NCI-H2227 (cell line): ENCODE measurements around the gene OOSP2.
"Not testable (repeated sequence)": the region's sequence is repeated elsewhere in the genome, so short reads cannot be mapped to it uniquely, and the experiment has no call there.

Source experiments
- DNase-seq: peaks from one replicate; lab custom pipeline; 2025; ENCODE audit not compliant: unreplicated experiment; lab: John Stamatoyannopoulos, UW

OOSP2 gene

GRCh38 chr11:60040109-60040508 is at the start of gene OOSP2:
Gene OOSP2 (plus strand): TSS chr11:60040409. CDS start chr11:60040460, 51 bp downstream.
- no peak for DNase-seq

GRCh38 chr11:59990421-59990820 is 49.8 kb upstream of the OOSP2 start:
- DNase-seq = no peak

- no peak for DNase-seq
Observed at GRCh38 chr11:59992425-59992824, 47.8 kb upstream of the OOSP2 start.

GRCh38 chr11:59997800-59998199 is 42.4 kb upstream of the OOSP2 start:
- no peak for DNase-seq

GRCh38 chr11:59999691-60000090 is 40.5 kb upstream of the OOSP2 start:
- no peak for DNase-seq

GRCh38 chr11:60003729-60004128 is 36.5 kb upstream of the OOSP2 start:
- DNase-seq = no peak

- DNase-seq = no peak
Observed at GRCh38 chr11:60005360-60005759, 34.8 kb upstream of the OOSP2 start.

- DNase-seq = no peak
Observed at GRCh38 chr11:60016881-60017280, 23.3 kb upstream of the OOSP2 start, which contains the start of gene OOSP4B. Gene OOSP4B (plus strand): TSS chr11:60017181.

- no peak for DNase-seq
Observed at GRCh38 chr11:60018058-60018457, 22.2 kb upstream of the OOSP2 start.

GRCh38 chr11:60020376-60020775 is 19.8 kb upstream of the OOSP2 start:
- DNase-seq = not testable (repeated sequence)

DNA sequence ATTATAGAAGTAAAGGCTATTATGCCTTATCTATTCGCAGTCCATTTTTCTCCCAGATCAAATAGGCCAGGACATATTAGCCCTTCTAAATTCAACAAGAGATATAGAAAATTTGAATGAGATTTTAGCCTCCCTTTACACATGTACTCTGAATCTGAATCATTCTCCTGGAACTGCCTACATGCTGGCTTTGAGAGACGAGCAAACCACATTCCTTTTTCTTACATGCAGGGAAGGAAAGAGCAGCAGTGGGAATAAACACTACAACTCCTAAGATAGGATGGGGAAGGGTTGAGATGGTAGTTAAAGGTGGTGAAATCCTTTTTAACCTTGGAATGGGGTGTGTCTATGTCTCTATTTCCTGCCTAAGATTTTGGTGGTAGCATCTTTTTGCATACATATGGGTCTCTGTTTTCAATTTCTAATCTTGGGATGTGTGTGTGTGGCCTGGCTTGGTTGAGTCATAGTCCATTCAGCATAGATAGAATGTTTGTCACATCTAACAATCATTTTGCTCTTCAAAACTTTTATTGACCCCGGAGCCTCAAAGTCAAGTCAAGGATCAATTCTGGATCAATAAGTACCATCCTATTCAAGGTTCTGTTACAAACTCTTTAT is 11.1 kb upstream of the OOSP2 start:
- no peak for DNase-seq

GRCh38 chr11:60050422-60050821 is 10.2 kb downstream of the OOSP2 start:
- DNase-seq = not testable (repeated sequence)

GRCh38 chr11:60050839-60051238 is 10.6 kb downstream of the OOSP2 start:
- not testable (repeated sequence) for DNase-seq

GRCh38 chr11:60056349-60056969 is 16.2 kb downstream of the OOSP2 start, which contains the start of gene MS4A3:
Gene MS4A3 (plus strand): TSS chr11:60056665. CDS start chr11:60061161, 4,496 bp downstream.
- DNase-seq = no peak

- DNase-seq = no peak
Observed at GRCh38 chr11:60059052-60059451, 18.8 kb downstream of the OOSP2 start.

DNA sequence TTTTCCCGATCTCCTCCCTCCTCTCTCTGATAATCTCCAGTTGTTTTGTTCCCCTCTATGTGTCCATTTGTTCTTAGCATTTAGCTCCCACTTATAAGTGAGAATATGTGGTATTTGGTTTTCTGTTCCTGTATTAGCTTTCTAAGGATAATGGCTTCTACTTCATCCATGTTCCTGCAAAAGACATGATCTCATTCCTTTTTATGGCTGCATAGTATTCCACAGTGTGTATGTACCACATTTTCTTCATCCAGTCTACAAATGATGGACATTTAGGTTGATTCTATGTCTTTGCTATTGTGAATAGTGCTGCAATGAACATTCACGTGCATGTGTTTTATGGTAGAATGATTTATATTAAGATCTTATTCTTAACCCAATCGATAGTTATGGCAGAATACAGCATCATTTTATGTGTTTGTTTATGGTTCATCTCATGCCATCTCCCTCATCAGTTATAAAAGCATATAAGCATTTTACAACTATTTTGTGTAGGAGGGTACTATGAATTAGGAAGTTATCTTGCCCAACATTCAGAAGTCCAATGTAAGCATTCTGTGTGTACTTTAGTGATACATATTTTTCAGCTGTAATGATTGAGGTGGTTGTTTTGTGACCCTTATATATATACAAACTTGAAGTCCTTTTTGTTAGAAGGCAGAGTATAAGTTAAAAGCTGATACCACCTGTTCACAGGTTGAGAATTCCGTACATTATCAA is 19.5 kb downstream of the OOSP2 start:
- DNase-seq = no peak

- DNase-seq = no peak
Observed at GRCh38 chr11:60064111-60064510, 23.9 kb downstream of the OOSP2 start.

- DNase-seq = no peak
Observed at GRCh38 chr11:60065801-60066200, 25.6 kb downstream of the OOSP2 start.

DNA sequence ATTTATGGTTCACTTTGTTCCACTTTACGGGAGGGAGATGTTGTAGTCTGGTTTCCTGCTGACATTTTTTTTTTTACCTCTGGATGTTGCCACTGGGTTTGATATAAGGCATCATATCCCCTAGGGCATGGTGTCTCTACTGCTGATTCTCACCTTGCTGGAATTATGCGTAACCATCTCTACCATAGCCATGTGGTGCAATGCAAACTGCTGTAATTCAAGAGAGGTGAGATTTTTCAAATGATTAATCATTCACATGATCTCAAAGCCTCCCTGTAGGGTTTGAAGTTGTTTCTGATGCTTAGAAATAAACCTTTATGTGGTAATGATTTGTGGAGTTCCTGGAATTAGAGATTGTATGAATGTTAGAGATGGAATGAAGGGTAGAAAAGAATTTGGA is 29.2 kb downstream of the OOSP2 start:
- no peak for DNase-seq

DNA sequence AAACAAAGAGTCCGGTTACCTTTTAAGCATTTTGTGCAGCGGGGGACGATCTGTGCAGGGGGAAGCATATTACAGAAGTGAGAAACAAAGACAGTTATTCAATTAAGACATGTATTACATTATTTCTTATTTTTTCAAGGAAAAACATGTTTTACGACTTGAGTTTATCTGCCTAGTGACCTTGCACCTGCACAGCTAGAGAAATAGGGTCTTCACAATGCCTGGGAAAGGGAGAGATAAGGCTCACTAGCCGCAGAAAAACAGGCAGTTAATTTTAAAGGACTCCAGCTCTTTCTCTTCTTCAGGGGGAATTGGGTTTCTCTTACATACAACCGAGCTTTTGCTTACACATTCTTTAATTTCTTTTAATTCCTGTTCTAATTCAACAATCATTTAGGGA is 31.4 kb downstream of the OOSP2 start:
- not testable (repeated sequence) for DNase-seq

GRCh38 chr11:60077216-60077817 is 37.1 kb downstream of the OOSP2 start:
- DNase-seq = no peak

DNA sequence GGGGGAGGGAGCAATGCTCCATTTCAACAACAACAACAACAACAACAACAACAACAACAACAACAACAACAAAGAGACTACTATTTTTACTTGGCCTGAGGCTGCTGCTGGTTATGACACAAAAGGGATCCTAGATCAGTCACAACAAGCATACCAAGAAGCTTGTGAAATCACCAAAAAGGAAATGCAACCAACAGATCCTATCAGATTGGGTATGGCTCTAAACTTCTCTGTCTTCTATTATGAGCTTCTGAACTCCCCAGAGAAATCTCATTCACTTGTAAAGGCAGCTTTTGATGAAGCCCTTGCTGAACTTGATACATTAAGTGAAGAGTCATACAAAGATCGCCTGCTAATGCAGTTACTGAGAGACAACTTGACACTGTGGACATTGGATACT is 37.8 kb downstream of the OOSP2 start:
- DNase-seq = no peak
